A549 (cell line): ENCODE results near the gene UTY. TPM values are rescaled to one million over a fixed set of nuclear protein-coding genes. Genes with fewer than 3 reads are reported as not detected.

Experiments used
- ATAC-seq, 2 experiments: fragments of 200-7000 bp in 1 of 2; fragments of >200 bp in 1 of 2; cut with Nextera tagmentation in 1 of 2; cut with Tn5 transposase in 1 of 2; 3 replicates each; pipeline versions ENCODE4 v1.8.0 to v1.9.1; 2018 to 2020; ENCODE audit warnings: mild to moderate bottlenecking in 1 of 2, moderate library complexity in 1 of 2
- CTCF ChIA-PET: fragments of 300-600 bp; sonication (Branson Sonifier 250); formaldehyde crosslinking; extraction: SDS; loops from one replicate; lab custom pipeline; 2021; ENCODE audit warnings: antibody characterized with exemption, inconsistent platforms; lab: Yijun Ruan, JAX
- POLR2A ChIA-PET: fragments of 350-600 bp; formaldehyde crosslinking; extraction: SDS; loops from one replicate; lab custom pipeline; 2021; ENCODE audit warnings: antibody characterized with exemption, inconsistent platforms; lab: Yijun Ruan, JAX
- DNase-seq, 2 experiments: peaks; one replicate each; pipeline versions ENCODE4 v3.0.0 to v3.0.0-alpha.2; 2011 to 2016; ENCODE audit warnings: low read depth in 1 of 2, low spot score in 1 of 2
- FAIRE-seq: peaks from 2 replicates; lab custom pipeline; 2011; peaks lifted over from hg19 to GRCh38; lab: Jason Lieb, UNC
- H3K27ac ChIP-seq, 2 experiments: fragments of >200 bp; sonication (Bioruptor Twin); formaldehyde crosslinking; 3 replicates each; pipeline ENCODE4 v1.5.1; 2016 to 2017
- H3K4me1 ChIP-seq: fragments of >200 bp; sonication (Bioruptor Twin); formaldehyde crosslinking; 3 replicates; pipeline ENCODE4 v1.6.1; 2016
- H3K4me2 ChIP-seq: fragments of >200 bp; sonication (Bioruptor Twin); formaldehyde crosslinking; 3 replicates; pipeline ENCODE4 v1.6.1; 2016
- H3K4me3 ChIP-seq: fragments of >200 bp; sonication (Bioruptor Twin); formaldehyde crosslinking; 3 replicates; pipeline ENCODE4 v1.5.1; 2016
- H3K9me3 ChIP-seq: fragments of >200 bp; sonication (Bioruptor Twin); formaldehyde crosslinking; 3 replicates; pipeline ENCODE4 v1.6.1; 2016
- BHLHE40 ChIP-seq: IDR thresholded peaks from 2 replicates; pipeline ENCODE4 v1.6.1; 2012; ENCODE audit warnings: low read depth, low read length, inconsistent platforms
- CBX2 ChIP-seq: fragments of 200-600 bp; sonication (generic); IDR thresholded peaks from 2 replicates; pipeline ENCODE4 v1.6.1; 2016; ENCODE audit warnings: low read depth, mild to moderate bottlenecking, borderline replicate concordance
- CBX8 ChIP-seq: fragments of 200-600 bp; sonication (generic); IDR thresholded peaks from 2 replicates; pipeline ENCODE4 v1.6.1; 2016
- CHD2 ChIP-seq: fragments of 150-350 bp; IDR thresholded peaks from 2 replicates; pipeline ENCODE4 v1.6.1; 2014; ENCODE audit warnings: low read length; ENCODE audit not compliant: partially characterized antibody
- CHD4 ChIP-seq: fragments of 200-600 bp; sonication (generic); IDR thresholded peaks from 2 replicates; pipeline ENCODE4 v1.6.1; 2016; ENCODE audit warnings: antibody characterized with exemption, mild to moderate bottlenecking, borderline replicate concordance
- ESRRA ChIP-seq: fragments of 150-350 bp; IDR thresholded peaks from 2 replicates; pipeline ENCODE4 v1.6.1; 2014; ENCODE audit warnings: mild to moderate bottlenecking, low read length, borderline replicate concordance
- FOSB ChIP-seq: fragments of 250-450 bp; sonication (Bioruptor Pico); IDR thresholded peaks from 2 replicates; pipeline ENCODE4 v1.5.0; 2020; ENCODE audit warnings: mild to moderate bottlenecking, moderate library complexity
- FOSL2 ChIP-seq, 2 experiments: fragments of 450-650 bp in 1 of 2; fragments of >200 bp in 1 of 2; sonication (Bioruptor Twin) in 1 of 2; formaldehyde crosslinking; IDR thresholded peaks; 2 replicates each; pipeline versions ENCODE4 v1.5.0 to v1.6.1; 2016 to 2020; ENCODE audit warnings: mild to moderate bottlenecking in 1 of 2, moderate library complexity in 1 of 2
- FOXS1 ChIP-seq: fragments of 250-450 bp; sonication (Bioruptor Pico); IDR thresholded peaks from 2 replicates; pipeline ENCODE4 v1.5.0; 2020; ENCODE audit warnings: mild to moderate bottlenecking, moderate library complexity
- GATA3 ChIP-seq: IDR thresholded peaks from 2 replicates; pipeline ENCODE4 v1.6.1; 2012; ENCODE audit warnings: borderline replicate concordance
- HDAC2 ChIP-seq: fragments of 200-600 bp; sonication (generic); IDR thresholded peaks from 2 replicates; pipeline ENCODE4 v1.6.1; 2016
- HOXA7 ChIP-seq: fragments of 250-450 bp; sonication (Bioruptor Pico); IDR thresholded peaks from 2 replicates; pipeline ENCODE4 v1.5.0; 2020; ENCODE audit warnings: mild to moderate bottlenecking, moderate library complexity
- JUNB ChIP-seq: fragments of >200 bp; sonication (Bioruptor Twin); formaldehyde crosslinking; IDR thresholded peaks from 2 replicates; pipeline ENCODE4 v1.6.1; 2016
- PHF8 ChIP-seq: fragments of 200-600 bp; sonication (generic); IDR thresholded peaks from 2 replicates; pipeline ENCODE4 v1.6.1; 2016; ENCODE audit warnings: low read depth, mild to moderate bottlenecking, antibody characterized with exemption, moderate library complexity, borderline replicate concordance
- RAD21 ChIP-seq, 2 experiments: fragments of >200 bp in 1 of 2; sonication (Bioruptor Twin) in 1 of 2; formaldehyde crosslinking in 1 of 2; IDR thresholded peaks in 1 of 2; conservative IDR thresholded peaks in 1 of 2; 2 replicates in 1 of 2; 3 replicates in 1 of 2; pipeline ENCODE4 v1.6.1; 2012 to 2018; ENCODE audit warnings: inconsistent platforms in 1 of 2
- RCOR1 ChIP-seq: fragments of 150-350 bp; IDR thresholded peaks from 2 replicates; pipeline ENCODE4 v1.6.1; 2014; ENCODE audit warnings: antibody characterized with exemption, low read length, low read depth
- RFX5 ChIP-seq: fragments of 450-650 bp; IDR thresholded peaks from 2 replicates; pipeline ENCODE4 v1.7.1; 2014; ENCODE audit warnings: antibody characterized with exemption, mild to moderate bottlenecking, moderate library complexity
- RNF2 ChIP-seq: fragments of 200-600 bp; sonication (generic); IDR thresholded peaks from 2 replicates; pipeline ENCODE4 v1.6.1; 2016; ENCODE audit warnings: low read depth, mild to moderate bottlenecking, antibody characterized with exemption, moderate library complexity, borderline replicate concordance
- SMC3 ChIP-seq: fragments of >200 bp; sonication (Bioruptor Twin); formaldehyde crosslinking; IDR thresholded peaks from 3 replicates; pipeline ENCODE4 v1.6.1; 2018; ENCODE audit warnings: inconsistent platforms
- SREBF2 ChIP-seq: fragments of 450-650 bp; IDR thresholded peaks from 2 replicates; pipeline ENCODE4 v1.6.1; 2014; ENCODE audit warnings: mild to moderate bottlenecking, moderate library complexity
- TFCP2L1 ChIP-seq: fragments of 250-450 bp; sonication (Bioruptor Pico); IDR thresholded peaks from 2 replicates; pipeline ENCODE4 v1.5.0; 2021; ENCODE audit warnings: mild to moderate bottlenecking
- TP53 ChIP-seq: fragments of 250-450 bp; sonication (Bioruptor Pico); IDR thresholded peaks from 2 replicates; pipeline ENCODE4 v1.5.0; 2021; ENCODE audit warnings: mild to moderate bottlenecking, moderate library complexity
- ZFP36 ChIP-seq: fragments of 450-650 bp; IDR thresholded peaks from 2 replicates; pipeline ENCODE4 v1.6.1; 2014; ENCODE audit warnings: borderline replicate concordance; ENCODE audit not compliant: partially characterized antibody
- ZNF302 ChIP-seq: fragments of 250-450 bp; sonication (Bioruptor Pico); IDR thresholded peaks from 2 replicates; pipeline ENCODE4 v1.9.0; 2021; ENCODE audit warnings: inconsistent platforms, mild to moderate bottlenecking, moderate library complexity
- ZSCAN20 ChIP-seq: fragments of 250-450 bp; sonication (Bioruptor Pico); IDR thresholded peaks from 2 replicates; pipeline ENCODE4 v1.8.0; 2022; ENCODE audit warnings: mild to moderate bottlenecking, moderate library complexity
- WGBS: methylation state at CpG from one replicate; pipeline ENCODE4 v1.1.6; 2017; ENCODE audit errors: missing lambda C conversion rate; 5-methylcytosine and 5-hydroxymethylcytosine counted together
- polyA plus RNA-seq, 4 experiments: library from polyadenylated mRNA; depleted of rRNA in 3 of 4; stranded (reverse); fragments of >200 nt; fragmentation: RNase III in 1 of 4; extraction: RNeasy Plus Mini Kit Qiagen cat#74134 plus additional on column Dnase treatment in 1 of 4; gene quantifications; 2 replicates in 3 of 4; 3 replicates in 1 of 4; pipeline ENCODE4 v1.2.3, GENCODE V29; 2011 to 2017
- TF ChIP-seq, protein P1 (sequence below): fragments of >200 bp; sonication (Bioruptor Twin); formaldehyde crosslinking; IDR thresholded peaks from 3 replicates; pipeline ENCODE4 v1.5.1; 2016
- TF ChIP-seq, protein P2 (sequence below): fragments of 250-450 bp; sonication (Bioruptor Pico); IDR thresholded peaks from 2 replicates; pipeline ENCODE4 v1.5.0; 2021; ENCODE audit warnings: mild to moderate bottlenecking, moderate library complexity, borderline replicate concordance
- TF ChIP-seq, protein P3 (sequence below): IDR thresholded peaks from 2 replicates; pipeline ENCODE4 v1.6.1; 2012
- TF ChIP-seq, protein P4 (sequence below): IDR thresholded peaks from 2 replicates; pipeline ENCODE4 v1.6.1; 2012

Gene UTY
- polyA plus RNA-seq, 2 of the 4 experiments (the other 2 are of a cell fraction) = 2.9 to 12.5 TPM

DNA sequence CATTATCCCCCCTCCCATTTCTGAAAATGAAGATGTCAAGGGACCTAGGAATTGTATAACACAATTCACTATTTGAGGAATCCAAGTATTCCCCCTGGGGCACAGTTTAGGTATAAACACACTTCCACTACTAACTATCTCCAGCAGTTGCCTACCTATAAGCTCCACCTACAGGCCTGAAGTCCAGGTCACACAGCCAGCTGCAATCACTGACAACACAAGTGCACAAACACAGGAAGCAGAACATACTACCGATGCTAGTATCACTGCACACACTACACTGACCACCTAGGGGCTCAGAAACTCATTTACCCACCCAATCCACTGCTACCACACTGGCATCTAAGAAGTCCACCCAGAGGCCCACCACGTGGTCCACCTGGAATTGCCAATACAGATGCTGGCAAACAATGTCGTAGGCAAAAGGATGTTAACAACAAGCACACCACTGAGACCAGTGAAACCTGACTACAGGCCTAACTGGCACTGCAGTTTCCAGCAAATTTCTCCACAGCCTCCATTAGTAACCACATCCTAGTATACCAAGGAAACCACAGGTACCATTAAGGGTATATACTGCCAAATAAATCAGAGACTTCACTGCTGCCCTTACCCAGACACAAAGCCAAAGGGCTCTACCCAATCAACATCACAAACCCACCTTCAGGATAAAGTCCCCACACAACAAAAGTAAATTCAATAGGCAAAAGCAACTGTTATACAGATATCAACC lies 47.4 kb downstream of the UTY start:
- 71% methylated on average over 3 of the region's 3 CpGs for WGBS
- H3K4me3 ChIP-seq = no peak overlapping the region
- TF ChIP-seq, protein P1, sequence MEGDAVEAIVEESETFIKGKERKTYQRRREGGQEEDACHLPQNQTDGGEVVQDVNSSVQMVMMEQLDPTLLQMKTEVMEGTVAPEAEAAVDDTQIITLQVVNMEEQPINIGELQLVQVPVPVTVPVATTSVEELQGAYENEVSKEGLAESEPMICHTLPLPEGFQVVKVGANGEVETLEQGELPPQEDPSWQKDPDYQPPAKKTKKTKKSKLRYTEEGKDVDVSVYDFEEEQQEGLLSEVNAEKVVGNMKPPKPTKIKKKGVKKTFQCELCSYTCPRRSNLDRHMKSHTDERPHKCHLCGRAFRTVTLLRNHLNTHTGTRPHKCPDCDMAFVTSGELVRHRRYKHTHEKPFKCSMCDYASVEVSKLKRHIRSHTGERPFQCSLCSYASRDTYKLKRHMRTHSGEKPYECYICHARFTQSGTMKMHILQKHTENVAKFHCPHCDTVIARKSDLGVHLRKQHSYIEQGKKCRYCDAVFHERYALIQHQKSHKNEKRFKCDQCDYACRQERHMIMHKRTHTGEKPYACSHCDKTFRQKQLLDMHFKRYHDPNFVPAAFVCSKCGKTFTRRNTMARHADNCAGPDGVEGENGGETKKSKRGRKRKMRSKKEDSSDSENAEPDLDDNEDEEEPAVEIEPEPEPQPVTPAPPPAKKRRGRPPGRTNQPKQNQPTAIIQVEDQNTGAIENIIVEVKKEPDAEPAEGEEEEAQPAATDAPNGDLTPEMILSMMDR = no peak
- TF ChIP-seq SREBF2 (no peak), RCOR1 (no peak), CBX8 (no peak), ESRRA (no peak), JUNB (no peak), CHD2 (no peak), GATA3 (no peak), CHD4 (no peak), ZSCAN20 (CRISPR knock-in tag) (no peak), SMC3 (no peak), RNF2 (no peak), FOSL2 (IDR thresholded peaks at IDR 0.05) (no peak), FOSL2 (CRISPR knock-in tag; IDR thresholded peaks at IDR 0.05) (no peak), RFX5 (no peak), FOXS1 (no peak), ZFP36 (no peak), RAD21 (conservative IDR thresholded peaks at IDR 0.05 in 1 of 2, IDR thresholded peaks at IDR 0.05 in 1 of 2) (no peak), ZNF302 (CRISPR knock-in tag) (no peak)
- TF ChIP-seq, protein P2, sequence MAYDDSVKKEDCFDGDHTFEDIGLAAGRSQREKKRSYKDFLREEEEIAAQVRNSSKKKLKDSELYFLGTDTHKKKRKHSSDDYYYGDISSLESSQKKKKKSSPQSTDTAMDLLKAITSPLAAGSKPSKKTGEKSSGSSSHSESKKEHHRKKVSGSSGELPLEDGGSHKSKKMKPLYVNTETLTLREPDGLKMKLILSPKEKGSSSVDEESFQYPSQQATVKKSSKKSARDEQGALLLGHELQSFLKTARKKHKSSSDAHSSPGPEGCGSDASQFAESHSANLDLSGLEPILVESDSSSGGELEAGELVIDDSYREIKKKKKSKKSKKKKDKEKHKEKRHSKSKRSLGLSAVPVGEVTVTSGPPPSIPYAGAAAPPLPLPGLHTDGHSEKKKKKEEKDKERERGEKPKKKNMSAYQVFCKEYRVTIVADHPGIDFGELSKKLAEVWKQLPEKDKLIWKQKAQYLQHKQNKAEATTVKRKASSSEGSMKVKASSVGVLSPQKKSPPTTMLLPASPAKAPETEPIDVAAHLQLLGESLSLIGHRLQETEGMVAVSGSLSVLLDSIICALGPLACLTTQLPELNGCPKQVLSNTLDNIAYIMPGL (CRISPR knock-in tag) = no peak
- POLR2A ChIA-PET = no interaction called here
- ATAC-seq (no peak), DNase-seq (no peak), FAIRE-seq (no peak)
- H3K9me3 ChIP-seq = peaks cover 7% of the 10 kb centered on the region; the same call in 2 of the 3 replicates
- H3K4me1 ChIP-seq = peaks cover 3% of the 10 kb centered on the region; the same call in 1 of the 3 replicates
- H3K27ac ChIP-seq = no peak overlapping the region
- CTCF ChIA-PET = no interaction called here
- H3K4me2 ChIP-seq = no peak overlapping the region

DNA sequence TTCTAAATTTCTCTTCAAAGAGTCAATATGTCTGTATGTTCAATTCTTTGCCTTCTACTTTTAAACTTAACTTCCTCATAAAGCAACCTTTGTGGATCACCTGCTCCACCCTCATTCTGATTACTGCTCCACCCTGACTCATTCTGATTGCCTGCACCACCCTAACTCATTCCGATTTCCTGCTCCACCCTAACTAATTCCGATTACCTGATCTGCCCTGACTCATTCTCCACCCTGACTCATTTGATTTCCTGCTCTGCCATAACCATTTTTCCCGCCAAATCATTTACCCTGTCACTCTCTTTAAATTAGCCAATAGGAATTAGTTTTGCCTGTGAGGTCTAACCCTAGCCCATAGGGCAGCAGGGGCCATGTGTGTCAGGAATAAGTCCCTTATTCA lies 50.3 kb downstream of the UTY start:
- DNase-seq (no peak), ATAC-seq (no peak), FAIRE-seq (no peak)
- H3K4me3 ChIP-seq = no peak overlapping the region
- ChIA-PET CTCF (no interaction called here), POLR2A (no interaction called here)
- H3K9me3 ChIP-seq = peaks cover 7% of the 10 kb centered on the region; the same call in 2 of the 3 replicates
- no peak overlapping the region for H3K4me2 ChIP-seq
- TF ChIP-seq GATA3 = no peak
- TF ChIP-seq JUNB = no peak
- TF ChIP-seq FOXS1 = no peak
- TF ChIP-seq TP53 (CRISPR knock-in tag) = no peak
- TF ChIP-seq, protein P3, sequence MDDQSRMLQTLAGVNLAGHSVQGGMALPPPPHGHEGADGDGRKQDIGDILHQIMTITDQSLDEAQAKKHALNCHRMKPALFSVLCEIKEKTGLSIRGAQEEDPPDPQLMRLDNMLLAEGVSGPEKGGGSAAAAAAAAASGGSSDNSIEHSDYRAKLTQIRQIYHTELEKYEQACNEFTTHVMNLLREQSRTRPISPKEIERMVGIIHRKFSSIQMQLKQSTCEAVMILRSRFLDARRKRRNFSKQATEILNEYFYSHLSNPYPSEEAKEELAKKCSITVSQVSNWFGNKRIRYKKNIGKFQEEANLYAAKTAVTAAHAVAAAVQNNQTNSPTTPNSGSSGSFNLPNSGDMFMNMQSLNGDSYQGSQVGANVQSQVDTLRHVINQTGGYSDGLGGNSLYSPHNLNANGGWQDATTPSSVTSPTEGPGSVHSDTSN = no peak
- TF ChIP-seq HDAC2 = no peak
- no peak for TF ChIP-seq FOSB (CRISPR knock-in tag)
- no peak for TF ChIP-seq BHLHE40
- no peak for TF ChIP-seq ZSCAN20 (CRISPR knock-in tag)
- no peak for TF ChIP-seq TFCP2L1 (CRISPR knock-in tag)
- TF ChIP-seq CBX2 = no peak
- TF ChIP-seq, protein P4, sequence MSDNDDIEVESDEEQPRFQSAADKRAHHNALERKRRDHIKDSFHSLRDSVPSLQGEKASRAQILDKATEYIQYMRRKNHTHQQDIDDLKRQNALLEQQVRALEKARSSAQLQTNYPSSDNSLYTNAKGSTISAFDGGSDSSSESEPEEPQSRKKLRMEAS = no peak
- TF ChIP-seq RNF2 = no peak
- no peak for TF ChIP-seq HOXA7 (CRISPR knock-in tag)
- no peak for TF ChIP-seq PHF8
- TF ChIP-seq, all 56 proteins: peak for 0
- Histone ChIP-seq H3K4me1 (no peaks in the 10 kb centered on the region), H3K27ac (no peak overlapping the region)
- 67% methylated on average over 3 of the region's 3 CpGs for WGBS
